Type B pancreatic cell (in vitro differentiated cells): Measurements from ENCODE around the gene WFDC13. TPM values are rescaled to one million over a fixed set of nuclear protein-coding genes. Genes with fewer than 3 reads are reported as not detected.
"Not testable (repeated sequence)": the region's sequence is repeated elsewhere in the genome, so short reads cannot be mapped to it uniquely, and the experiment has no call there.

Source experiments
- DNase-seq: peaks from one replicate; pipeline ENCODE4 v3.0.0; 2021; ENCODE audit warnings: mixed read lengths; ENCODE audit not compliant: unreplicated experiment; ENCODE audit errors: extremely low spot score
- H3K27ac Mint-ChIP-seq: 2 replicates; pipeline ENCODE4 v1.8.0; 2021; ENCODE audit warnings: mild to moderate bottlenecking, mixed read lengths
- H3K27me3 Mint-ChIP-seq: 2 replicates; pipeline ENCODE4 v1.8.0; 2021; ENCODE audit warnings: mixed read lengths
- H3K36me3 Mint-ChIP-seq: 2 replicates; pipeline ENCODE4 v1.8.0; 2021; ENCODE audit warnings: mixed read lengths
- H3K4me1 Mint-ChIP-seq: one replicate; pipeline ENCODE4 v1.8.0; 2021; ENCODE audit warnings: mixed read lengths; ENCODE audit not compliant: unreplicated experiment
- H3K4me3 Mint-ChIP-seq: 2 replicates; pipeline ENCODE4 v1.8.0; 2021; ENCODE audit warnings: mild to moderate bottlenecking, mixed read lengths
- H3K9me3 Mint-ChIP-seq: 2 replicates; pipeline ENCODE4 v1.8.0; 2021; ENCODE audit warnings: mixed read lengths
- CTCF ChIP-seq: fragments of 200-600 bp; sonication (generic); conservative IDR thresholded peaks from 2 replicates; pipeline ENCODE4 v1.5.0; 2021; ENCODE audit warnings: antibody characterized with exemption, mild to moderate bottlenecking
- long read RNA-seq: library from polyadenylated mRNA; unstranded; transcript quantifications from one replicate; pipeline ENCODE4 v2.0.0, GENCODE V29; 2020
- total RNA-seq: library from RNA; stranded (reverse); gene quantifications from 2 replicates; pipeline ENCODE4 v1.2.1, GENCODE V29; 2021; ENCODE audit warnings: low replicate concordance

WFDC13 gene
- total RNA-seq: not detected in 2 replicates
- long read RNA-seq: 0 reads

- Mint-ChIP-seq H3K4me3 (no peak within 1 kb of the TSS), H3K4me1 (no peaks in the 10 kb centered on the region), H3K9me3 (no peaks in the 10 kb centered on the region), H3K27me3 (peaks cover 16% of the 10 kb centered on the region), H3K36me3 (no peaks in the 10 kb centered on the region), H3K27ac (peak within 1 kb of the TSS; percentile 23)
- no peak for DNase-seq
- TF ChIP-seq CTCF: no peak
Measured at GRCh38 chr20:45701873-45702272, at the start of gene WFDC13. Gene WFDC13, plus strand, starts transcription at chr20:45702038. Its CDS starts 86 bp downstream, at chr20:45702124.

- not testable (repeated sequence) for H3K9me3 Mint-ChIP-seq, H3K36me3 Mint-ChIP-seq
Measured at GRCh38 chr20:45657038-45657437, 44.8 kb upstream of the WFDC13 start.

GRCh38 chr20:45670139-45670538, 31.7 kb upstream of the WFDC13 start, which contains the start of gene WFDC11:
Gene WFDC11, minus strand, starts transcription at chr20:45670239. Its CDS starts 19,639 bp downstream, at chr20:45650600.
- Mint-ChIP-seq H3K27ac (no peak within 1 kb of the TSS), H3K27me3 (peaks cover 23% of the 10 kb centered on the region), H3K4me3 (no peak within 1 kb of the TSS), H3K36me3 (no peaks in the 10 kb centered on the region), H3K9me3 (peaks cover 5% of the 10 kb centered on the region), H3K4me1 (no peaks in the 10 kb centered on the region)
- no peak for DNase-seq
- no peak for TF ChIP-seq CTCF

More at GRCh38 chr20:45657038-45657437, 44.8 kb upstream of the WFDC13 start:
- not testable (repeated sequence) for DNase-seq, H3K4me3 Mint-ChIP-seq, H3K4me1 Mint-ChIP-seq, H3K27ac Mint-ChIP-seq
- H3K27me3 Mint-ChIP-seq: peaks cover 14% of the 10 kb centered on the region

- Mint-ChIP-seq H3K36me3 (no peaks in the 10 kb centered on the region), H3K9me3 (peaks cover 5% of the 10 kb centered on the region), H3K27me3 (peaks cover 26% of the 10 kb centered on the region), H3K27ac (no peak overlapping the region), H3K4me1 (no peaks in the 10 kb centered on the region), H3K4me3 (no peak overlapping the region)
- no peak for DNase-seq
- no peak for TF ChIP-seq CTCF
Measured at GRCh38 chr20:45672765-45673164, 29.1 kb upstream of the WFDC13 start.

- H3K36me3 Mint-ChIP-seq: no peaks in the 10 kb centered on the region
- H3K9me3 Mint-ChIP-seq: no peaks in the 10 kb centered on the region
- peaks cover 18% of the 10 kb centered on the region for H3K27me3 Mint-ChIP-seq
- no peak overlapping the region for H3K4me3 Mint-ChIP-seq
- DNase-seq: no peak
- H3K27ac Mint-ChIP-seq: no peak overlapping the region
- no peak for TF ChIP-seq CTCF
- no peaks in the 10 kb centered on the region for H3K4me1 Mint-ChIP-seq
Measured at GRCh38 chr20:45679650-45680049, 22.2 kb upstream of the WFDC13 start.

GRCh38 chr20:45685896-45686295, 15.9 kb upstream of the WFDC13 start:
- Mint-ChIP-seq H3K4me1 (no peaks in the 10 kb centered on the region), H3K9me3 (no peaks in the 10 kb centered on the region), H3K27ac (no peak overlapping the region), H3K36me3 (no peaks in the 10 kb centered on the region), H3K4me3 (no peak overlapping the region), H3K27me3 (peaks cover 27% of the 10 kb centered on the region)
- DNase-seq: no peak
- TF ChIP-seq CTCF: peak; percentile 46

- not testable (repeated sequence) for H3K4me3 Mint-ChIP-seq, H3K27me3 Mint-ChIP-seq, H3K27ac Mint-ChIP-seq, DNase-seq, H3K4me1 Mint-ChIP-seq, H3K9me3 Mint-ChIP-seq, H3K36me3 Mint-ChIP-seq
Measured at GRCh38 chr20:45693346-45693745, 8.5 kb upstream of the WFDC13 start.
